ENCODE measurements around the gene TMEM200B.
"Not testable (repeated sequence)": the region's sequence is repeated elsewhere in the genome, so short reads cannot be mapped to it uniquely, and the experiment has no call there.

Gene TMEM200B

DNA sequence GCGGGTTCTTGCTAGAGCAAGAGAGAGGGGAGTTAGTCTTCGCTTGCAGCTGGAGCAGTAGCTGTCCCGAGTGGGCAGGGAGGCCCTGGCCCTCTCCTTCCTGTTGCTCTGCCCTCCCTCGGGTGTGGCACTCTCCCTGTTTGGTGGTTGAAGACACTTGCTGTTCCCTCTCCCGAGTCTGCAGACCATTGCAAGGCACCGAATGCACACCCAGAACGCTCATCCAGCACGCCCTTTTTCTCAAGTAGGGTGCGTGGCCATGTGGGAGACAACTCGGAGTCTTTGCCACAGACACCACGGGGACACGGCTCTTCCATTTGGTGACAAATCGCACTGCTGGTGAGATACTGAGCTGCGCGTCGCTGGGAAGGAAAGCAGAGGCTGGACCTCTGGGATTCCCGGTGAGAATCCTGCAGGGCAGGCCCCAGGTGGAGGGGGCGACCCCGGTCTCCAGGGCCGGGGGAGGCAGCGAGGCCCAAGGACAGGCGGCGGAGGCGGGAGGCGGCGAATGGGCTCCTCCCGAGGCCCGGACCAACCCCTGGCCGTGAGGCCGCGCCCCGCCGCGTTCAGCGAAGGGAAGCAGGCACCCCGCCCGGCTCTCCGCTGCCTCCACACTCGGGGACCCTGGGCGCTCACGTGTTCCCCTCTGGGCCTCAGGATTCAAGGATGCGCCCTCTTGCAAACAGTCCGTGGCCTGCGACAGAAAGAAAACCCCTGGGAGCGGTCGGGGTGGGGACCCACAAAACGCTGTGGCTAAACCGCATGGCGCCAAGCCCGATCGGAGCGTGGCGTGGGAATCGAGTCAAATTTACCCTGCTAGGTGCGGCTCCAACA is 10.4 kb upstream of the TMEM200B start:
- DNase-seq, result no peak

DNA sequence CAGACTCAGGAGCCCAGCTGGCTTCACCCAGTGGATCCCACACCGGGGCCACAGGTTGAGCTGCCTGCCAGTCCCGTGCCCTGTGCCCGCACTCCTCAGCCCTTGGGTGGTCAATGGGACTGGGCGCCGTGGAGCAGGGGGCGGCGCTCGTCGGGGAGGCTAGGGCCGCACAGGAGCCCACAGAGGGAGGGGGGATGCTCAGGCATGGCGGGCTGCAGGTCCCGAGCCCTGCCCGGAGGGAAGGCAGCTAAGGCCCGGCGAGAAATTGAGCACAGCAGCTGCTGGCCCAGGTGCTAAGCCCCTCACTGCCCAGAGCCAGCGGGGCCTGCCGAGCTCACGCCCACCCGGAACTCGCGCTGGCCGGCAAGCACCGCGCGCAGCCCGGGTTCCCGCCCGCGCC is 7.4 kb upstream of the TMEM200B start:
- DNase-seq, result not testable (repeated sequence)

DNA sequence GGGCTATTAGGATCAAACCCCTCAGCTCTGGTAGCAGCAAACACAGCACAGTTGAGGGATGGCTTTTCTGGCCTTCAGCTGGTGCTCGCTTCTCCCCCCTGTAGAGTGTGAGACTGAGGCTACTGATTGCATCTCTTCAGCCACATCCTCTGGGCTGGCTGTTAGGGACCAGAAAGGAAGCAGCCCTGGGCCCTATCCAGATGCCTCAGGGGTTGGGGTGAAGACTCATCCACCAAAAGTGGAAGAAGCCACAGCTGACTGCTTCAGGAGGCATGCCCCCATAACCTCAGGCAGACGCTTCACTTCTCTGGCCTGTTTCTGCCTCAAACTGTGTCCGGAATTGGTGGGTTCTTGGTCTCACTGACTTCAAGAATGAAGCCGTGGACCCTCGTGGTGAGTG is 6.2 kb upstream of the TMEM200B start:
- no peak for DNase-seq

DNA sequence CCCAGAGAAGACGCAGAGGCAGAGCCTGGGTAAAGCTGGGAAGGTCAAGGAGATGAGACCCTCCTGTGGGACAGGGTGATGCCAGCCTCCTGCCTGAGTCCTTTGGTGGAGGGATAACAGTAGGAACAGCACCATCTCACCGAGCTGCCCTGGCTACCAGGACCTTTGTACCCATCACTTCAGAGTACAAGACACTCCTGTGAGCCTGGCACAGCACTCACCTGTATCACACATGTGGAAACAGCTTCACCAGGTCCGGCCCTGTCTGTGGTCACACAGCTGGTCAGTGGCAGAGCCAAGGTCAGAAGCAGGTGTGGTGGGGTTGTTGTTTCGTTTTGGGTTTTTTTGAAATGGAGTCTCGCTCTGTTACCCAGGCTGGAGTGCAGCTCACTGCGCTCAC is 5.0 kb upstream of the TMEM200B start:
- DNase-seq, result no peak

DNA sequence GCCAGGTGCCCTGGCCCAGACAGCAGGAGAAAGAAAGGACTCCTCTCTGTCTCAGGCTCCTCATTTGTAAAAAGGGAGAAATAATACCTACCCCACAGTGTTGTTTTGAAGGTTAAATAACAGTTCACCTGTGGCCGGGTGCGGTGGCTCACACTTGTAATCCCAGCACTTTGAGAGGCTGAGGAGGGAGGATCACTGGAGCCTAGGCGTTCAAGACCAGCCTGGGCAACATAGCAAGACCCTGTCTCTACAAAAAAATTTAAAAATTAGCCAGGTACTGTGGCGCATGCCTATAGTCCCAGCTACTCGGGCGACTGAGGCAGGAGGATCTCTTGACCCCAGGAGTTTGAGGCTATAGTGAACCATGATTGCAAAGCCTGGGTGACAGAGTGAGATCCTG is 2.5 kb upstream of the TMEM200B start:
- no peak for DNase-seq

DNA sequence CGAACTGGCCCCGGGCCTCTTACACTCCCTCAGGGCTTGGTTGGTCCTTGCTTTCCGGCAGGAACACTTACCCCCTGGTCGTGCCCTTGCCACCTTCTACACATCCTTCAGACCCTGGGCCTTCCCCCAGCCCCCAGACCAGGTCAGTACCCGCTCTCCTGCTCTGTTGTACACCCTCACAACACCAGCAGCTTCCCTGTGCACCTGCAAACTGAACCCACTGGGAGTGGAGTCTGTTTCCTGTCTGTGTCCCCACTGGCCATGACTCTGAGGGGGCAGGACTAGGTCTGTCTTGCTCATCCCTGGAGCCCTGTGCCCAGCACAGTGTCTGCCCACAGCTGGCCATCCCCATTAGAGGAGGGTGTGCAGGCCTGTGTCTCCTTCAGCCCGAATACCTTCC is 2.1 kb upstream of the TMEM200B start:
- DNase-seq, result no peak

DNA sequence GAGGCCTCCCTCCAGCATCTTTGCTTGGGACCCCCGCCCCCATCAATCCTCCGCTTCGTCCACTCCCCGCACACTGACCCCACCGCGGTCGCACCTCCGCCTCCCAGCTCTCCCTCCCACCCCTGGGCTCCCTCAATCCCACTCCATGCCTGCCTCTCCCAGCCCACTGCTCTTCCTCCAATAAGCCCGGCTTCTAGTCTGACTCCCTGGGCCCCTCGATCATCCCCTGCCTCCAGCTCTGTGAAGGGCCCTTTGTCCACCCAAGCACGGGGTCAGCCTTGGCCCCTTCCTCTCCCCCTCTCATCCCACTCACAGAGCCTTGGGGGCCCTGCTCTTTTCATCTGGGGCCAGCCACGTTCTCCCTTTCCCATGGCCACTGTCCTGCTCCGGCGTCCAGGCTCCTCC is 1.5 kb upstream of the TMEM200B start:
- no peak for DNase-seq

DNA sequence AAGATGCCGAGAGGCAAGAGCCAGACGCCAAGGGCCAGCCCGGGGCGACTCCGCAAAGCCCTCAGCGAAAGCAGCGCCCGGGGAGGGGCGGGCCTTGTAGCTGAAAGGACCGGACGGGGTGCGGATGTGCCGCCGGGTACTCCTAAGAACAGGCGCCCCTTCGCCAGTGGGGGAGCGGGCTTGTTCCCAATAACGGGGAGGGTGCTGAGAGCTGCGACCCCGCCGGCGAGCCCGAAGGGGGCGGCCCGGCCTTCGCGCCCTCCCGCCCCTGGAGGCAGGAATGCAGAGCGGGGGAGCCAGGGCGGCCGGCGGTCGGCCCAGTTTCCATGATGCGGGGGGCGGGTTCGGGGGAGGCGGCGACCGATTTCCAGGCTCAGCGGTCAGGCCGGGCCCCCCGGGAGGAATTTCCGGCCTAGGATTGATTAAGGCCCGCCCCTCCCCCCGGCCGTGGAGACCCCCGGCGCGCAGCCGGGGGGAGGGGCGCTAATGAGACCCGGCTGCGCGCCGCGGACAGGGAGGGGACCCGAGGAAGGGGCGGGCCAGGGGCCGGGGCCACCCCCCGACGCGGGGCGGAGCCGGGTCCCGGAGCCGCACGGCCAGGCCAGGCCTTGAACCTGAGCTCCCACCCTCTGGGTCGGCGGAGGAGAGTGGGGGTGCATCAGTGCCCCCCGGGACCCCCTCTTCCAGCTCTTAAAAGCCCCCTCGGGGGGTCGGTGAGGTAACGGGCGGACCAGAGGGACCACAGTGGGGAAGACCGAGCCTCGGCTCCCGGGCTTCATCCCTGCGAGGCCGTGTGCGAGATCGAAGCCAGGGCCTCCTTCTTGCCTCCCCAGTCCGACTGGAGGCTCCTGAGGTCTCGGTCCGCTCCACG is 898 bp upstream of the TMEM200B start:
- DNase-seq, result peak in 1 of 2 experiments; percentile 18

DNA sequence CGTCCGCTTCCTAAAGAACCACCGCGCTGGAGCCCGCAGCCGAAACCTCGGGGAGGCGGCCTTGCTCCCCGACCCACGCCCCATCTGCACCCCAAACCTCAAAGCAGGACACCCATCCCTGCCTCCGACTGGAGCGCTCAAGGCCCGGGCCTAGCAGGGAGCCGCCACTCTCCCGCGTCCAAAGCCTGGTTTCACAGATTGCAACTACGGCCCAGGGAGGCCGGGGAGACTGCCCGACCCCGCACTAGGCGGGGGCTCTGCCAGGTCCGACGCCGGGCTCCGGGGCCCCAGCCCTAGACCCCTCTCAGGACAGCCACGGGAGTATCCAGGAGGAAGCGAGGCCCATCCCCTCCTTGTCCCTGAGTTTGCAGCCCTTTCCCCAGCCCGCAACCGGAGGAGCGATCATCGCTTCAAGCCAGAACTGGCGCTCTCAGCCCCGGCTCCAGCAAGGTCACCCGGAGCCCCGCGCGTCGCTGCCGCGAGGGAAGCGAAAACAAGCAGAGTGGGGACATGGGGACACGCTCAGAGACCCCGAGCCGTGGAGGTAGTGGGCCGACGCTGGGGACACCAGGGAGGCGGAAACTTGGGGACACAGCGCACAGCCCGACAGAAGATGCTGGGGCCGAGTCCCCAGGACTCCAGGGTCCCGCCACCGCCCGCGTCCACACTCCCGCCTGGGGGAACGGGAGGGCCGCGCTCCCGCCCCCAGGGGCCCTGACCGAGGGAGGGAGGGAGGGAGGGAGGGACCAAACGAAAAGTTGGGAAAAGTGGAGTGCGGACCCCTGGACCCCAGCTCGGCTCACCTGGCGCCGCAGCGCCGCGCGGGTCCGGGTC is 433 bp downstream of the TMEM200B start:
- DNase-seq, result no peak

DNA sequence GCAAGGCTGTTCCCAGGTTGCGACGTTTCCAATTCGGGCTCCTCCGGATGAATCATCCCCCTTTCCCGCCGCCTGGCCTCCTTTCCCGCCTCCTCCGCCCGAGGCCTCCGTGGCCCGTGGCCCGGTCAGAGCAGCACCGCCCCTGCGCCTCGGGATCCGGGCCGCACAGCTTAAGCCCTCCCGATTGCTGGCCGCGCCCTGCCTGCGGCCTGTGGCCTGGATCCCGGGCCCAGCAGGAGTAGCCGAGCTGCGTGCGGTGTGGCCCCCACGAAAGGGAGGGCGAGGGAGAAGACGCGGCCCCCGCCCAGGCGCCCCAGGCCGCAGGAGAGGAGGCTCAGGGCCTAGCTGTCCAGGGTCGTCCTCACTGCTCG is 1.0 kb downstream of the TMEM200B start:
- DNase-seq, result no peak

DNA sequence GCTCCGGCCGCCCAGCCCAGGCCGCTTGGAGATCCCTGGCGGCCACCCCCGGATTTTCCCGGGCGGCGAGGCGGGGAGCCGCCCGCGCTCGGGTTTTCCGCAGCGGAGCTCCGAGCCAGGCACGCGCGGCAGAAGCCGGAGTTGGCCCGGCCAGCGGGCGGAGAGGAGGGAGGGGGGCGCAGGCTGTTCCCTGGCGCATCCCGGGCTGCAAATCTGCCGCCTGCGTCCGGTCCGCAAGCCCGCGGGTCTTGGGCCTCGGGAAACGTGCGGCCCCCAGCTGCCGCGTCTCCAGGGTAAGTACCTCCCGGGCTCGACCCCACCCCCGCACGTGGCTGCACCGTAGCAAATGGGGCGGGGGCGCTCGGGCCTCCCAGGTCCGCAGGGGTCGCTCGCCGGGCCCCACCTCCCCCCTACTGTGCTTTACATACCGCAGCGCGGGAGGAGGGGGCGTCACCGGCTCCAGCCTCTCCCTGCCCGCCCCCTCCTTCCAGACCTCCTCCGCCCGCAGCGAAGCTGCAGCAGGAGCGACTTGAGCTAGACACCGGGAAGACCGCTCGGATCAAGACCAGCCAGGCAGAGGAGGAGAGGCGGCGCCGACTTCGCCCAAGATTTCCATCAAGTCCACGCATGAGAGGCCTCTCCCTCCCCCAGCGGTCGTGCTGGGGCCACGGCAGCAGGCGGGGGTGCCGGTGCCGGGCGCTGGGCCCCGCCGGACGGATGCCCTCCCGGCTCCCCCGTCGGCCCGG is 1.6 kb downstream of the TMEM200B start:
- DNase-seq, result no peak

DNA sequence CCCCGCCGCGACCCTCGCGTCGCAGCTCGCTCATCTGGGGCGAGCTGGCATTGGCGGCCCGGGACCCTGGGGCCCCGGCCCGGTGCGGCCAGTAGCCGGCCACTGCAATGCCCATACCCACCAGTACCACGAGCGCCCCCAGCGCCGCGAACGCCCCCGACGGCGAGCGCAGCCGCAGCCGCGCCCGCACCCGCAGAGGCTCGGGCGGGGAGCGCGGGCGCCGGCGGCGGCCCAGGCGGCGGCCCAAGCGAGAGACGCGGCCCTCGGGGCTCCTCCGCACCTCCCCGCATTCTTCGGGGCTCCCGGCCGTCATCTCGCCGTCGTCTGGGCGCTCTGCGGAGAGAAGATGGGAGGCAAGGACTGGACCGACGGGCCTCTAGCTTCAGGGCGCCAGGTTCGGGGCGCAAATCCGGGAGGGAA is 2.2 kb downstream of the TMEM200B start:
- DNase-seq, result no peak

DNA sequence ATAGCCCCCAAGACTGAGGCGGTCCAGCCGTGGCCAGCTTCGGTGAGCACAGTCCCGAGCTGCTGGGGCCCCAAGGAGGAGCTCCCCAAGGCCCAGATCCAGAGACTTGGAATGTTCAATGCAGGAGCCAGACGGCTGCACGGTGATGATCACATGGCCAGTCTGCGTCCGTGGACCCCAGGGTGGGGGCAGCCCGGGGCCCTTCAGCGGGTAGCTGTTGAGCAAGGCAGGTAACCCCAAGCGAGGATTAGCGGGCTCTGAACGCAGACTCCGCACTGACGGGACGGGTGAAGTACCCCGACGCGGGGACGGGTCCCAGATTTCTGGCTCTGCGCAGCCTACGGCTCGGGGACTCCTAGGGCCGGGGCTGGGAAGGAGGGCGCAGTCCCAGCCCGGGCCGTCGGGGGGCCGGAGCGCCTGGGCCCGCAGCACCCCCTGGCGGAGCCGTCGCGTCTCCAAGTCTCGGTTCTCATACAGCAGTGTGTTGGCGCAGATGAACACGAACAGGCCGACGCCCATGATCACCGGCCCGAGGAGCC is 2.7 kb downstream of the TMEM200B start:
- DNase-seq, result peak; percentile 44 to 50

DNA sequence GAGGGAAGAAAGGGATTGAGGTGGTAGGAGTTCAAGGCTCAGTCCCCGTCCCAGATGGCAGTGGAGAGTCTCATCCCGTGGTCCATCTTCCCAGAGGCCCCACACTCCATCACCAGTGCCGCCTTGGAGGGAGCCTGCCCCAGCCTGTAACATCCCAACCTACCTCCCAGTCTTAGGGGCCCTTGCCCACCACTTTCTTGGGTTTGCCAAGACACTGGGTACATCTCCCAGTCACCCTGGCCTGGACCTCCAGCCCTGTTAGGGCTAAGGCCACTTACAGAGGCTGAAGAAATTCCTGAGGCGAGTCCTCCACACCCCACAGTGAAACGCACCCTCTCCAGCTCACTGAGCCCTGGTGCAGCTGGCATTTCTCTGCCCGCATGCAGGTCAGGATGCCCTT is 3.3 kb downstream of the TMEM200B start:
- no peak for DNase-seq

DNA sequence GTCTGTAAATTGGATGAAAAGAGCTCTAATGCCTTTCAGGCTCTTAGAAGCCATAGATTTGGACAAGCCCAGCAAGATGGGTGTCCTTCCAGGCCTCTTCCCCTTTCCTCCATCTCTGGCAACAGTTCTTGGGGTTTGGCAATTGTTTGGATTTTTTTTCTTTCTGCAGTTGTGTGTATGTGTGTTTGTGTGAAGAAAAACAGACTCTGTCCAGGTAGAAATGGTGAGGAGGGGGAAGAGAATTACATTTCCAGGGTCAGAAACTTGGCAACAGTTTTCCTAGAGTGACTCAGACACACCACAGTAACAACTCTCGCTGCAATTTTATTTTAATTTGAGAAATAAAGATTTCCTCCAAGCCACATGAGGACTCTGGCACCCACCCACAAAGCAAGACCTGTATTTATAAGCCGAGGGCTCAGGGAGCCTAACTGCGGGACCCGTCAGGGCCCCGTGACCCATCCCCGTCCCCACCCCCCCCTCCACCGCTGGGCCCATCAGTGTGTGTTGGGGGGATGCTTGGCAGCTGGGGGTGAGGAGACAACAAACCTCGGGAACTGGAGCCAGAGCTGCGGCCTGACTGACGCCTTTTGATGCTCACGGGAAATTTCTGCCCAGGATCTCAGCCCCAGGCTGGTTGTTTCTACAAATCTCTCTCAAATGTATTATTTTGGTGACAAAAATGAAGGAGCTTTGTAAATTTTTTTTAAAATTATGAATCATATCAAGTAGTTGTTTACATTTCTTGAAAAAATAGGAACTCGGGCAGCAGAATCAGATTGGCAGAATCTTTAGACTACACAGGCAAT is 4.4 kb downstream of the TMEM200B start:
- DNase-seq, result no peak

DNA sequence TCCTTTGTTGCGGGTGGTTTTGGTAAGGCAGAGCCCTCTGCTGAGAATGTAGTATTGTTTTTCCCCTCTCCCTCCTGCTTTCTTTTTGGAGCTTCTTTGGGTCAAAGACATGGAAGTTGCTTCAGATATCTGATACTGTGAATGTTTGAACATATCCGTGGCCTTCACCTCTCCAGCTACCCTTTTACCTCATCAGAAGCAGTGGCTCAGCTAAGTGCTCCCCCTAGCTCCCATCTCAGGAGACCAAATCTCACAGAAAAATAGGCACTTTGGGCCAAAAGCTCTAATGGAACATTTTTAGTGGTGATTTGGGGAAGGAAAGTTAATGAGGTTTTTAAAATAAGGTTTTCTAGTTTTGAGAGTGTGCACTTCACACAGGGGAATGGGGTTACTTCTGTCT is 6.3 kb downstream of the TMEM200B start:
- no peak for DNase-seq

DNA sequence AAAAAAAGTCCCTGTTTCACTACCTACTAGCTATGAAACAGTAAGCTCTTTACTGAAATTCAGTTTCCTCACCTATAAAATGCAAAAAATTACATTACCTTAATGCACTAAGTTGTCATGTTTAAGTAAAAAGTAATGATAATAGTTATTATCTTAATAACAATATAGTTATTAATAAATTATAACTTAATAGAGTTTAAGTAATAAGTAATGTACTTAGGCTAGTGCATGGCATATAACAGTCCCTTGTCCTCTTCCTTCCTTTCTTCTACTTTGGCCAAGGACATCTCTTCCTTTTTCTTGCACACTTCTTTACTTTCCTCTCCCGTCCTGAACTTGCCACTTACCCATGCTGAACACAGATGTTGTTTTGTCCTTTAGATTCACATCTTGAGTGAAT is 9.0 kb downstream of the TMEM200B start:
- DNase-seq, result no peak

DNA sequence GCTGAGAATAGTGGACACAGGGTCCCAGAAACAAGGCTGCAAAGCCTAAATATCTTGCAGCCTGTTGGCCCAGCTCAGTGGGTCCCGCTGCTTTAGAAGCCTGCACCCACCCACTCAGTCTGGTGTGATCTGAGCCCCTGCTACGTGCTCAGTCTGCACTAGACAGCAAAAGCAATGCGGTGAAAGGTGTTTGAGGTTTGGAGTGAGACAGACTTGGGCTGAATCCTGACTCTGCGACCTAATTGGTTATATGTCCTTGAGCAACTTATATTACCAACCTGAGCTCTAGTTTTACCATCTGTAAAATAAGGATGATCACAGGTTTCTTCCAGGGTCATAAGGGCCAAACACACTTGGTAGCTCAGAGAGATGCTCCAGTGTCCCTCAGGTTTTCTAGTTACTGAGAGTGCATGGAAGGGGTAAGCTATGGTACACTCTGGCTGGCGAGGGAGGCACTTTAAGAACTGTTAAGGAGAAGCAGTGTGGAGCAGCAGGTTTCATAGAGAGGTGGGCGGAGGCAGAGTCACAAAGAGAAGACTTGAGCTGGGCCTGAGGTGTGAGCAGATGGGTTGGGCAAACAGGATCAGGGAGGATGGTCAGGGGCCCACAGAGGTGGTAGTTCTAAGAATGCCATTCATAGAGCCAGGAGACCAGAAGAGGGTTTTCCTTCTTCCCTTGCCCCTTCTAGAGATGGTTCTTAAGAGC is 10.1 kb downstream of the TMEM200B start:
- DNase-seq, result no peak

DNA sequence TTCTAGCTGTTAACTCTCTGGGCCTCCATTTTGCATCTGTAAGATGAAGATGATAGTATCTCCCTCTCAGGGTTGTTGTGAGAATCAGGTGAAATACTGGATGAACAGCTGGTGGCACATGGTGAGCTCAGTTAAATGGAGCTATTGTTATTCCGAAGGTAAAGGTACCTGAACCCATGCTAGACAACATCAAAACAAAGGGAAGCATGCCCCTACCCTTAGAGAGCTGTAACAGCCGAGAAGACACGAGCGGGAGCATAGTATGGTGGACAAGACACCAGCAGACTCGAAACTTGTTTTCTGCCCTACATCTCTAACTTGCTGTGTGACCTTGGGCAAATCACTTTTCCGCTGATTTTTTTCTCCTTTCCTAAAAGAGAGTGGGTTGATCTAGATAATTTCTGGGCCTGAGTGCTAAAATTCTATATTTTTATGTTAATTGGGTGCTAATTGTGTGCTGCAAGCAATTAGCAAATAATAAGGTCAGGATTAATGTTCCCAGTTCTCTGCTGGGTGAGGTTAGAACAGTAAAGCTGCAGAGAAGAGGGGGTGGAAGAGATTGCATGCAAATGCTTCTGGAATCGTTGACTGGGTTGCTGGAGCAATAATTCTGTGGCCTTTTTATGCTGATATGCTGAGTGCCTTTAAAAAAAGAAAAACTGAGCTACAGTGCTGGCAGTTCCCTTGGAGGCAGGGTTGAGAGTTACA is 10.8 kb downstream of the TMEM200B start:
- DNase-seq, result no peak

DNA sequence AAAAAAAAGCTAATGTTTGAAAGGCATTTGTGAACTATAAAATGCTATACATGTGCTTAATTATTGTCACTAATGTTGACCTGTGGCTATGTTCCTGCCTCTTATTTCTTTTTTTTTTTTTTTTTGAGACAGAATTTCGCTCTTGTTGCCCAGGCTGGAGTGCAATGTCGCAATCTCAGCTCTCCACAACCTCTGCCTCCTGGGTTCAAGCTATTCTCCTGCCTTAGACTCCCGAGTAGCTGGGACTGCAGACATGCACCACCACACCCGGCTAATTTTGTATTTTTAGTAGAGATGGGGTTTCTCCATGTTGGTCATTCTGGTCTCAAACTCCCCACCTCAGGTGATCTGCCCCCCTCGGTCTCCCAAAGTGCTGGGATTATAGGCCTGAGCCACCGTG is 15.7 kb downstream of the TMEM200B start:
- DNase-seq, result not testable (repeated sequence)
